IMR-90 (cell line): ENCODE measurements around the gene TMEM229A.
"Not testable (repeated sequence)": the region's sequence is repeated elsewhere in the genome, so short reads cannot be mapped to it uniquely, and the experiment has no call there.

ENCODE experiments used
- BHLHE40 ChIP-seq: fragments of 150-350 bp; IDR thresholded peaks from 2 replicates; pipeline ENCODE4 v1.6.1; 2016; ENCODE audit warnings: mild to moderate bottlenecking, low read depth, low read length
- CEBPB ChIP-seq: IDR thresholded peaks from 2 replicates; pipeline ENCODE4 v1.6.1; 2012; ENCODE audit warnings: low read depth, low read length, improper control_type of control experiment
- CTCF ChIP-seq: conservative IDR thresholded peaks from 2 replicates; pipeline ENCODE4 v1.5.1; 2012; ENCODE audit warnings: mild to moderate bottlenecking, low read depth, low read length, improper control_type of control experiment
- FOS ChIP-seq: fragments of 150-350 bp; IDR thresholded peaks from 2 replicates; pipeline ENCODE4 v1.6.1; 2016; ENCODE audit warnings: low read depth, low read length
- MAZ ChIP-seq: IDR thresholded peaks from 2 replicates; pipeline ENCODE4 v1.6.1; 2012; ENCODE audit warnings: low read depth, mild to moderate bottlenecking, low read length, improper control_type of control experiment, moderate library complexity, borderline replicate concordance
- MXI1 ChIP-seq: IDR thresholded peaks from 2 replicates; pipeline ENCODE4 v1.6.1; 2012; ENCODE audit warnings: low read depth, mild to moderate bottlenecking, low read length, moderate library complexity, borderline replicate concordance
- POLR2A ChIP-seq: IDR thresholded peaks from 2 replicates; pipeline ENCODE4 v1.6.1; 2012; ENCODE audit warnings: mild to moderate bottlenecking, low read depth, low read length
- RAD21 ChIP-seq: IDR thresholded peaks from 2 replicates; pipeline ENCODE4 v1.6.1; 2012; ENCODE audit warnings: low read length, improper control_type of control experiment
- RCOR1 ChIP-seq: IDR thresholded peaks from 2 replicates; pipeline ENCODE4 v1.6.1; 2012; ENCODE audit warnings: mild to moderate bottlenecking, low read length, improper control_type of control experiment; ENCODE audit not compliant: insufficient replicate concordance
- RFX5 ChIP-seq: IDR thresholded peaks from 2 replicates; pipeline ENCODE4 v1.8.0; 2012; ENCODE audit warnings: low read depth, mild to moderate bottlenecking, low read length, moderate library complexity
- SMC3 ChIP-seq: fragments of 150-350 bp; IDR thresholded peaks from 2 replicates; pipeline ENCODE4 v1.6.1; 2016; ENCODE audit warnings: low read depth, mild to moderate bottlenecking, antibody characterized with exemption, low read length, moderate library complexity
- USF2 ChIP-seq: fragments of 150-350 bp; IDR thresholded peaks from 2 replicates; pipeline ENCODE4 v1.6.1; 2017; ENCODE audit warnings: mild to moderate bottlenecking, antibody characterized with exemption, low read length, low read depth
- TF ChIP-seq, protein P1 (sequence below): fragments of 150-350 bp; IDR thresholded peaks from 2 replicates; pipeline ENCODE4 v1.6.1; 2016; ENCODE audit warnings: low read depth, mild to moderate bottlenecking, low read length, moderate library complexity, borderline replicate concordance

DNA sequence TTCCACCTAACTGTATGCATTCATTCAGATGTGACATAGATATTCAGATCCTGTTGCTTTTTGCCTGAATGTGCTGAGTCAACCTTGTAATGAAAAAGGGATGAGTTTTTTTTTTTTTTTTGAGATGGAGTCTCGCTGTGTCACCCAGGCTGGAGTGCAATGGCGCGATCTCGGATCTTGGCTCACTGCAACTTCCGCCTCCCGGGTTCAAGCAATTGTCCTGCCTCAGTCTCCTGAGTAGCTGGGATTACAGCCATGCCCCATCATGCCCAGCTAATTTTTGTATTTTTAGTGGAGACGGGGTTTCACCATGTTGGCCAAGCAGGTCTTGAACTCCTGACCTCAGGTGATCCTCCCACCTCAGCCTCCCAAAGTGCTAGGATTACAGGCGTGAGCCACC, 49.4 kb upstream of the TMEM229A start:
- TF ChIP-seq CEBPB, POLR2A, CTCF, USF2, RAD21, MXI1, RCOR1, MAZ, BHLHE40, SMC3, FOS, RFX5: not testable (repeated sequence)
- TF ChIP-seq, protein P1, sequence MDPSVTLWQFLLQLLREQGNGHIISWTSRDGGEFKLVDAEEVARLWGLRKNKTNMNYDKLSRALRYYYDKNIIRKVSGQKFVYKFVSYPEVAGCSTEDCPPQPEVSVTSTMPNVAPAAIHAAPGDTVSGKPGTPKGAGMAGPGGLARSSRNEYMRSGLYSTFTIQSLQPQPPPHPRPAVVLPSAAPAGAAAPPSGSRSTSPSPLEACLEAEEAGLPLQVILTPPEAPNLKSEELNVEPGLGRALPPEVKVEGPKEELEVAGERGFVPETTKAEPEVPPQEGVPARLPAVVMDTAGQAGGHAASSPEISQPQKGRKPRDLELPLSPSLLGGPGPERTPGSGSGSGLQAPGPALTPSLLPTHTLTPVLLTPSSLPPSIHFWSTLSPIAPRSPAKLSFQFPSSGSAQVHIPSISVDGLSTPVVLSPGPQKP = not testable (repeated sequence)
